GM12872 (cell line): Measurements from ENCODE around the gene CDS2.

Experiments used
- CTCF ChIP-seq: IDR thresholded peaks from 3 replicates; pipeline ENCODE4 v1.5.1; 2011; ENCODE audit warnings: low read depth, mild to moderate bottlenecking, low read length, moderate library complexity; ENCODE audit not compliant: insufficient read depth

The CDS2 gene

GRCh38 chr20:5146871-5147592, 20.2 kb downstream of the CDS2 start:
- no peak for TF ChIP-seq CTCF

GRCh38 chr20:5148581-5148980, 21.8 kb downstream of the CDS2 start:
- no peak for TF ChIP-seq CTCF

GRCh38 chr20:5149892-5150225, 23.1 kb downstream of the CDS2 start:
- no peak for TF ChIP-seq CTCF

- no peak for TF ChIP-seq CTCF
Measured at GRCh38 chr20:5150226-5151076, 23.6 kb downstream of the CDS2 start.

- TF ChIP-seq CTCF = no peak
Measured at GRCh38 chr20:5153152-5153467, 26.3 kb downstream of the CDS2 start.

- TF ChIP-seq CTCF = no peak
Measured at GRCh38 chr20:5153612-5154542, 27.1 kb downstream of the CDS2 start.

- TF ChIP-seq CTCF = no peak
Measured at GRCh38 chr20:5154543-5154925, 27.7 kb downstream of the CDS2 start.
